GM19324 (cell line): ENCODE results near the gene ZNF169.
"Not testable (repeated sequence)": the region's sequence is repeated elsewhere in the genome, so short reads cannot be mapped to it uniquely, and the experiment has no call there.

Experiments
- ATAC-seq: cut with Tn5 transposase; IDR thresholded peaks from one replicate; pipeline ENCODE4 v1.9.1; 2021; ENCODE audit warnings: mild to moderate bottlenecking, moderate library complexity; ENCODE audit not compliant: unreplicated experiment, low FRiP score

ZNF169 gene

GRCh38 chr9:94281101-94281500 is 22.0 kb downstream of the ZNF169 start:
- ATAC-seq = no peak

- no peak for ATAC-seq
Measured at GRCh38 chr9:94286116-94286515, 27.0 kb downstream of the ZNF169 start.

- no peak for ATAC-seq
Measured at GRCh38 chr9:94287877-94288513, 28.9 kb downstream of the ZNF169 start.

- no peak for ATAC-seq
Measured at GRCh38 chr9:94289691-94290090, 30.6 kb downstream of the ZNF169 start.

- ATAC-seq = no peak
Measured at GRCh38 chr9:94298949-94299599, 40.0 kb downstream of the ZNF169 start.

GRCh38 chr9:94300470-94301301 is 41.6 kb downstream of the ZNF169 start:
- ATAC-seq = no peak

DNA sequence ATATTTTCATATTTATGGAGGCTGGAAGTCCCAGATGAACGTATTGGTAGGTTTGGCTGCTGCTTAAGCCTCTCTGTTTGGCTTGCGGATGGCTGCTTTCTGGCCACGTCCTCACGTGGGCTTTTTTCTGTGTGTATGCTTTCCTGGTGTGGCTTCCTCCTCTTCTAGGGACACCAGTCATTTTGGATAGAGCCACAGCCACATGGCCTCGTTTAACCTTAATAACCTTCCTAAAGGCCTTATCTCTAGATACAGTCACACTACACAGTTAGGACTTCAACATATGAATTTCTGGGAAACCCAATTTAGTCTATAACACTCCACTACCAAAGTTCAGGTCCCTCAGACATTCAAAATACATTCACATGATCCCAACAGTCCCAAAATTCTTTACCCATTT is 42.5 kb downstream of the ZNF169 start:
- ATAC-seq = no peak

DNA sequence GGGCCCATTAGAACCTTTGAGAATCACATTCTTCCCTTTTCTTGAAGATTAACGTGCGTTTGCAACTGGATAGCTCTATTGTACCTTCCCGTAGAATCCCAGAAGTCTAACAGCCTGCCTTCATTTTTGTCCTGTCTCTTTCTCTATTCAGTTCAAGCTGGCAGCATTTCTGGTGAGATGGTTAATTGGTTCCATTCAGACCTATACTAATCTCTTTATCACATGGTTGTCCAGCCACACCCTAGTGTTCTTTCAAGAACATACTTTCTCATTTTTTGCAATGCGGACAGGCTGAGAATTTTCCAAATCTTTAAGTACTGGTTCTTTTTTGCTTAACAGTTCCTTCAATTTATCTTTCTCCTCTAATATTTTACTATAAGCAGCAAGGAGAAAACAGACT is 43.3 kb downstream of the ZNF169 start:
- ATAC-seq = no peak

DNA sequence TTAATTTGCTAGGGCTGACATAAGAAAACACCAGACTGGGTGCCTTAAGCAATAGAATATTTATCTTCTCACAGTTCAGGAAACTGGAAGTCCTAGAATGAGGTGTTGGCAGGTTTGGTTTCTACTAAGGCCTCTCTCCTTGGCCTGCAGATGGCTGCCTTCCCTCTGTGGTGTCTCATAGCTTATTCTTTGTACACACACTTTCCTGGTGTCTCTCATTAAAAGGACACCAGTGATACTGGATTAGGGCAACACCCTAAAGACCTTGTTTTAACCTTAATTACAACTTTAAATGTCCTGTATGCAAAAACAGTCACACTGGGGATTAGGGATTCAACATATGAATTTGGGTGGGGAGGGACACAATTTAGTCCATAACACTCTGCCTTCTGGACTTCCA is 44.2 kb downstream of the ZNF169 start:
- no peak for ATAC-seq

DNA sequence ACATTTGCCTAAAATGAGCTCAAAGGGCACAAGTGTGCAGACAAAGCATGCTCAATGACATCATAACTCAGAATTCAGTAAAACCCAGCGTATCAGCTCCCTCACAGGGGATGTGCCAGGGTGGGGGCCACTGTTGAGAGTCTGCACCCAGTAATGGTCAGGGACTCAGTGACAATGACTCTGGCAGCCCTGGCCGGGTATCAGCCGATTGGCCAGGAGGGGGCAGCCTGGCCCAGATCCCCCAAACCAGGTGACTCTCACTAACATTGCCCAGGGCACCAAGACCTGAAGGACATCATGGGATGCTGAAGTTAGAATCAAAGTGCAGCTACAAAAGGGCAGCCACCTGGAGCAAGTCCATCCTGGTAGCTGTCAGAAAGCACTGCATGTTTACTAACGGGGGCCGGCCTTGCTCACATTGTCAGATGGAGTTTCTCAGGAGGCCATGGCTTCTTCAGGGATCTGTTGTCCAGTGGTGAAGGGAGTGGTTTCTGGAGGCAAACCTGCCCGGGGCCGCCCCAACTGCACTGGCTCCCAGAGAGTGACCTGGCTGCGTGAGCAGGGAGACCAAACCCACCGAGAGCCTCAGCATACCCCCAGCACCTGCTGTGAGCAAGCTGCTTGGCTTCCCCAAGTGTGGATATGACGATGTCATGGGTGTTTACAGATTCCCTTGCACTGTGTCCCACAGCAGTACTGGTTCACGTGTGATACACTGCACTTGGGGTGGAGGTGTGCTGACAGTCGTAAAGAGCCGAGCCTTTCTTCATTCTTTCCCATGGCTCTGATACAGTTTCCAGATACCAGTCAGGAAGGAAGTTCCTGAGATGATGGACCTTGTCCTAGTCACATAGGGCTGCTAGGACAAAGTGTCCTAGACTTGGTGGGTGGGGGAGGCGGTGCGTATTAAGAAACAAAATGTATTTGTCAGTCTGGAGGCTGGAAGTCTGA is 56.2 kb downstream of the ZNF169 start:
- not testable (repeated sequence) for ATAC-seq

DNA sequence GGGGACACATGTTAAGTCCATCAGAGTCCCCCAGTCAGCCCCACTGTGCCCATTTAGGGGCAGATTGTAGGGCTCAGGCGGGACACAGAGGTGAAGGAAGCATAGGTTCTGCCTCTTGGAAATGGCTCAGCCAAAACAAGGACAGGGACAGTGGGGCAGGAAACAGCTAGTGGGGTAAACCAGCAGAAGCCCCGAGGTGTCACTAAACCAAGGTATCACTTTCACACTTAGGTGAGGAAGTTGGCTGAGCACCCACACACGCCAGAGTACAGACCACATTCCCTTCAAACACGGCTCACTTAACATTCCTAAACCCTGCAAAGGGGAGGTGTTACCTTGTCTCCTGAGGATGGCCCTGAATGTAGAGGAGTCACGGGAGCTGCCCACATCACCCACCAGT is 57.1 kb downstream of the ZNF169 start:
- peak; percentile 89 for ATAC-seq

- not testable (repeated sequence) for ATAC-seq
Measured at GRCh38 chr9:94317949-94318657, 59.0 kb downstream of the ZNF169 start.

DNA sequence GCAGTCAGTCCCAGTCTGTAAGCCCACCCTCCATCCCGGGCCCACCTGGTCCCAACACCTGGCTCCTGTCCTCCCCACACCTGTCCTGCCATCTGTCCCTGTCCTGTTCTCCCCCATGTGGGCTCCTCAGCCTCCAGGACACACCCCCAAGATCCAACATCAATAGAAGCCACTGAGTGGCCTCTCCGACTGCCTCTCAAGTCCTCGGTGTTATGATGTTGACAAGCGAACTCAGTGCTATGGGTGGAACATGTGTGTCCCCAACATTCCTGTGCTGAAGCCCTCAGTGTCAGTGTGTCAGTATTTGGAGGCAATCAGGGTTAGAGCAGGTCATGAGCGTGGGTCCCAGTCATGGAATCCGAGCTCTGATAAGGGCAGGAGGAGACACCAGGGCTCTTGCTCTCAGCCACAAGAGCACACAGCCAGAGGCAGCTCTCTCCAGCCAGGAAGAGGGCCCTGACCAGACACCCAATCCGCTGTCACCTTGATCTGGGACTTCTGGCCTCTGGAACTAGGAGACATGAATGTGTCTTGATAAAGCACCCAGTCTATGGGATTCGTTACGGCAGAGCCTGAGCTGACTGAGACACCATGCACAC is 63.3 kb downstream of the ZNF169 start:
- ATAC-seq = not testable (repeated sequence)

GRCh38 chr9:94323153-94323798 is 64.2 kb downstream of the ZNF169 start:
- not testable (repeated sequence) for ATAC-seq

GRCh38 chr9:94325583-94325982 is 66.5 kb downstream of the ZNF169 start:
- not testable (repeated sequence) for ATAC-seq

DNA sequence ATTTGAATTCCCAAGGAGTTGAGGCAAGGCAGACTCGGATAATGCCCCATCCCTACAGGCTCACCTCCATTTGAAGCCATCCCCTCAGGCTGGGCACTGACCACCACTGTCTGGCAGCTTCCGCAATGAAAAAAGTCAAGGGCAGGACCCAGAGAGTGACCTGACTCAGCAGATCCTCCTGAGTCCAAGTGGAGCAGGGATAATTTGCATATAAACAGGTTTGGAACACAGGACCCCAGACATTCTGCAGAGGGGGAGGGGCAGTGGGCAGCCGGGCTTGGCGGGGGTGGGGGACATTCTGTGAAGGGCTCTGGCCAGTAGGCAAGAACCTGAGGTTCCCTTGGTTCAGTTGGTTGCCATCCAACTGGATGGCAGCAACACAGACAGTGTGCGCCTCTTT is 69.4 kb downstream of the ZNF169 start, which contains the start of gene NUTM2F:
Gene NUTM2F, minus strand, starts transcription at position 101 of the 400 bp plus-strand sequence. Its CDS starts 21 bp downstream, at position 80.
- not testable (repeated sequence) for ATAC-seq

GRCh38 chr9:94336445-94336844 is 77.3 kb downstream of the ZNF169 start:
- not testable (repeated sequence) for ATAC-seq

DNA sequence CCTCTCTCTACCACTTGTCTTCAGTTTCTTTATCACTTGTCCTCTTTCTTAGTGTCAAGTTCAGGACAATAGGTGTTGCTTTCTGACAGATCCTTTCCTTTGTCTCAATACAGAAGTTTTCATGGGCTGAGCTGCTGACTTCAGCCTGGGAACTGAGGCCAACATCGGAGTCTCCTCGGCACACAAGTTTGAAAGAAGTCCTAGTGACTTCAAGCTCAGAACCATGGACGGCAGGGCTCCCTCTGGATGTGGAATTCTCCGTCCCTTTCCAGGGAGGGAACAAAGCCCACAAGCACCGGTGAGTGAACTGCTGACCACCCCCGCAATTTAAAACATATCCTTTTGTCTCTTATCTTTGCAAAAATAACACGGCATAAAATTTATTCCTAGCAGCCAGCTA is 79.6 kb downstream of the ZNF169 start:
- not testable (repeated sequence) for ATAC-seq

GRCh38 chr9:94339657-94340056 is 80.6 kb downstream of the ZNF169 start:
- not testable (repeated sequence) for ATAC-seq
